Measurements from ENCODE around the gene SINHCAF.
A peak's percentile ranks its signal among the peaks of the same experiment; 100 is the strongest.

Gene SINHCAF

GRCh38 chr12:31326736-31327659, 1.0 kb upstream of the SINHCAF start:
- DNase-seq = no peak

- DNase-seq = peak; percentile 31
Measured at GRCh38 chr12:31325524-31325875, 450 bp downstream of the SINHCAF start.

- DNase-seq = peak; percentile 49
Measured at GRCh38 chr12:31324845-31325523, 966 bp downstream of the SINHCAF start.

- DNase-seq = peak; percentile 76
Measured at GRCh38 chr12:31324116-31324844, 1.7 kb downstream of the SINHCAF start.

GRCh38 chr12:31323391-31324115, 2.4 kb downstream of the SINHCAF start:
- peak; percentile 58 for DNase-seq

- no peak for DNase-seq
Measured at GRCh38 chr12:31322801-31323207, 3.1 kb downstream of the SINHCAF start.

GRCh38 chr12:31321897-31322228, 4.1 kb downstream of the SINHCAF start:
- no peak for DNase-seq

GRCh38 chr12:31321186-31321896, 4.6 kb downstream of the SINHCAF start:
- DNase-seq = no peak

GRCh38 chr12:31318657-31319269, 7.2 kb downstream of the SINHCAF start:
- DNase-seq = no peak

GRCh38 chr12:31317471-31318395, 8.2 kb downstream of the SINHCAF start:
- no peak for DNase-seq

GRCh38 chr12:31316891-31317290, 9.1 kb downstream of the SINHCAF start:
- DNase-seq = no peak

GRCh38 chr12:31315784-31316465, 10.0 kb downstream of the SINHCAF start:
- DNase-seq = no peak

- DNase-seq = no peak
Measured at GRCh38 chr12:31315044-31315715, 10.8 kb downstream of the SINHCAF start.

GRCh38 chr12:31312431-31312830, 13.5 kb downstream of the SINHCAF start:
- DNase-seq = no peak

GRCh38 chr12:31311634-31312258, 14.2 kb downstream of the SINHCAF start:
- no peak for DNase-seq

GRCh38 chr12:31310488-31310887, 15.5 kb downstream of the SINHCAF start:
- no peak for DNase-seq

GRCh38 chr12:31309279-31309678, 16.7 kb downstream of the SINHCAF start:
- DNase-seq = no peak

GRCh38 chr12:31308116-31308515, 17.8 kb downstream of the SINHCAF start:
- DNase-seq = no peak

- no peak for DNase-seq
Measured at GRCh38 chr12:31306866-31307265, 19.1 kb downstream of the SINHCAF start.
